22Rv1 (cell line): Measurements from ENCODE around the gene OLFM1.

Source experiments
- ZFX ChIP-seq: fragments of 450-650 bp; IDR thresholded peaks from 2 replicates; pipeline ENCODE4 v1.6.1; 2017; ENCODE audit warnings: antibody characterized with exemption, borderline replicate concordance
- TF ChIP-seq, protein P1 (sequence below): fragments of 450-650 bp; IDR thresholded peaks from 2 replicates; pipeline ENCODE4 v1.5.1; 2017; ENCODE audit warnings: mild to moderate bottlenecking

DNA sequence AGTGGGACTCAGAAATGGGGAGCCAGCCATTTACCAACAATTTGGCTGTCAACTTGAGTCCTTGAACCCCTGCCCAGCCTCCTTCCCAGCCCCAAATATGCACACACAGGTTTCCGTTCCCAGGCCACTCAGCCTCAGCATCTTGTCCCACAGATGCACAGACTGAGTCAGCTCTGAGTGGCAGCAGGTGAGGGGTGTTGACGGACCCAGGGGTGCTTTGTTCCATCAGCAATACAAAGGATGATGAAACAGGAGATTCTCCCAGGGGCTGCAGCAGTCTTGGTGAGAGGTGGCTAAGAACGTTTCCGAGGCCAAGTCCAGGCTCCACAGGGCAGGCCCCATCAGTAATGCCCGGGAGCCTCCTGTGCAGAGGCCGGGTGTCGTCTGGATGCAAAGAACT is 4.9 kb upstream of the OLFM1 start:
- TF ChIP-seq, protein P1, sequence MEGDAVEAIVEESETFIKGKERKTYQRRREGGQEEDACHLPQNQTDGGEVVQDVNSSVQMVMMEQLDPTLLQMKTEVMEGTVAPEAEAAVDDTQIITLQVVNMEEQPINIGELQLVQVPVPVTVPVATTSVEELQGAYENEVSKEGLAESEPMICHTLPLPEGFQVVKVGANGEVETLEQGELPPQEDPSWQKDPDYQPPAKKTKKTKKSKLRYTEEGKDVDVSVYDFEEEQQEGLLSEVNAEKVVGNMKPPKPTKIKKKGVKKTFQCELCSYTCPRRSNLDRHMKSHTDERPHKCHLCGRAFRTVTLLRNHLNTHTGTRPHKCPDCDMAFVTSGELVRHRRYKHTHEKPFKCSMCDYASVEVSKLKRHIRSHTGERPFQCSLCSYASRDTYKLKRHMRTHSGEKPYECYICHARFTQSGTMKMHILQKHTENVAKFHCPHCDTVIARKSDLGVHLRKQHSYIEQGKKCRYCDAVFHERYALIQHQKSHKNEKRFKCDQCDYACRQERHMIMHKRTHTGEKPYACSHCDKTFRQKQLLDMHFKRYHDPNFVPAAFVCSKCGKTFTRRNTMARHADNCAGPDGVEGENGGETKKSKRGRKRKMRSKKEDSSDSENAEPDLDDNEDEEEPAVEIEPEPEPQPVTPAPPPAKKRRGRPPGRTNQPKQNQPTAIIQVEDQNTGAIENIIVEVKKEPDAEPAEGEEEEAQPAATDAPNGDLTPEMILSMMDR = no peak
- no peak for TF ChIP-seq ZFX
